Hepatocyte (in vitro differentiated cells): ENCODE data around the gene CRACR2B. TPM values are rescaled to one million over a fixed set of nuclear protein-coding genes. Genes with fewer than 3 reads are reported as not detected.

Source experiments
- DNase-seq: peaks from one replicate; pipeline ENCODE4 v3.0.0-alpha.2; 2016; ENCODE audit warnings: low spot score
- H2AFZ ChIP-seq: fragments of 200-600 bp; sonication (generic); 2 replicates; pipeline ENCODE4 v1.6.0; 2016; ENCODE audit warnings: antibody characterized with exemption, mild to moderate bottlenecking
- H3K27ac ChIP-seq: fragments of 200-600 bp; sonication (generic); 2 replicates; pipeline ENCODE4 v1.5.1; 2016; ENCODE audit warnings: mild to moderate bottlenecking
- H3K27me3 ChIP-seq: fragments of 200-600 bp; sonication (generic); 2 replicates; pipeline ENCODE4 v1.6.1; 2016
- H3K36me3 ChIP-seq: fragments of 200-600 bp; sonication (generic); replicated peaks from 2 replicates; pipeline ENCODE4 v1.5.1; 2016; ENCODE audit warnings: low read depth; ENCODE audit not compliant: insufficient read depth
- H3K4me1 ChIP-seq: fragments of 200-600 bp; sonication (generic); 2 replicates; pipeline ENCODE4 v1.5.1; 2016; ENCODE audit warnings: mild to moderate bottlenecking, moderate library complexity; ENCODE audit not compliant: insufficient read depth
- H3K4me2 ChIP-seq: fragments of 200-600 bp; sonication (generic); 2 replicates; pipeline ENCODE4 v1.6.0; 2016
- H3K4me3 ChIP-seq: fragments of 200-600 bp; sonication (generic); 2 replicates; pipeline ENCODE4 v1.5.1; 2016; ENCODE audit warnings: mild to moderate bottlenecking
- H3K79me2 ChIP-seq: fragments of 200-600 bp; sonication (generic); 2 replicates; pipeline ENCODE4 v1.6.0; 2017; ENCODE audit warnings: mild to moderate bottlenecking
- H3K9me2 ChIP-seq: fragments of 200-600 bp; sonication (generic); replicated peaks from 2 replicates; pipeline ENCODE4 v1.6.0; 2017; ENCODE audit warnings: mild to moderate bottlenecking; ENCODE audit not compliant: insufficient read depth
- H3K9me3 ChIP-seq: fragments of 200-600 bp; sonication (generic); 2 replicates; pipeline ENCODE4 v1.5.1; 2016; ENCODE audit warnings: low read depth, mild to moderate bottlenecking
- H4K20me1 ChIP-seq: fragments of 200-600 bp; sonication (generic); 2 replicates; pipeline ENCODE4 v1.6.0; 2016; ENCODE audit warnings: mild to moderate bottlenecking; ENCODE audit not compliant: insufficient read depth, poor library complexity, severe bottlenecking
- CTCF ChIP-seq: fragments of 200-600 bp; sonication (generic); IDR thresholded peaks from 2 replicates; pipeline ENCODE4 v1.5.1; 2016; ENCODE audit warnings: antibody characterized with exemption, mild to moderate bottlenecking; ENCODE audit not compliant: poor library complexity
- EZH2 ChIP-seq: fragments of 200-600 bp; sonication (generic); IDR thresholded peaks from 2 replicates; pipeline ENCODE4 v1.6.1; 2016; ENCODE audit warnings: antibody characterized with exemption, mild to moderate bottlenecking, borderline replicate concordance
- EZH2phosphoT487 ChIP-seq: fragments of 200-600 bp; sonication (generic); IDR thresholded peaks from one replicate; pipeline ENCODE4 v1.6.1; 2018; ENCODE audit warnings: antibody characterized with exemption, mild to moderate bottlenecking, low read depth, moderate library complexity; ENCODE audit not compliant: unreplicated experiment, severe bottlenecking
- WGBS: methylation state at CpG from one replicate; pipeline ENCODE4 v1.1.6; 2016; ENCODE audit warnings: low lambda C conversion rate; ENCODE audit errors: missing lambda C conversion rate; 5-methylcytosine and 5-hydroxymethylcytosine counted together
- polyA plus RNA-seq: library from polyadenylated mRNA; unstranded; fragments of >200 nt; fragmentation: Nextera tagmentation; extraction: Ambion mirVana; gene quantifications from 2 replicates; pipeline ENCODE4 v1.2.1, GENCODE V29; 2016
- total RNA-seq: library from RNA; depleted of rRNA; stranded (reverse); fragments of >200 nt; gene quantifications from 2 replicates; pipeline ENCODE4 v1.2.3, GENCODE V29; 2014

Gene CRACR2B
- total and polyA plus RNA-seq, 2 experiments from 2014 or later: 9.7 to 33.2 TPM

- Histone ChIP-seq H3K4me3 (no peak overlapping the region), H3K4me2 (peak overlapping the region; percentile 91), H3K9me3 (no peaks in the 10 kb centered on the region), H3K27me3 (peaks cover 9% of the 10 kb centered on the region), H3K27ac (no peak overlapping the region), H2AFZ (no peak overlapping the region), H3K9me2 (no peaks in the 10 kb centered on the region), H3K79me2 (peaks cover 19% of the 10 kb centered on the region), H3K36me3 (no peaks in the 10 kb centered on the region), H3K4me1 (peaks cover 24% of the 10 kb centered on the region), H4K20me1 (peaks cover 16% of the 10 kb centered on the region)
- 96% methylated on average over 19 of the region's 22 CpGs for WGBS
- TF ChIP-seq EZH2: no peak
- TF ChIP-seq CTCF: no peak
- no peak for TF ChIP-seq EZH2phosphoT487
- DNase-seq: no peak
Measured at GRCh38 chr11:821512-822371, 6.0 kb upstream of the CRACR2B start.

GRCh38 chr11:823441-824291 is 4.1 kb upstream of the CRACR2B start:
- no peaks in the 10 kb centered on the region for H3K36me3 ChIP-seq
- no peak for DNase-seq
- peaks cover 16% of the 10 kb centered on the region for H3K27me3 ChIP-seq
- H3K9me2 ChIP-seq: no peaks in the 10 kb centered on the region
- TF ChIP-seq CTCF (no peak), EZH2phosphoT487 (no peak), EZH2 (no peak)
- H3K4me3 ChIP-seq: no peak overlapping the region
- no peaks in the 10 kb centered on the region for H3K9me3 ChIP-seq
- no peak overlapping the region for H3K27ac ChIP-seq
- peaks cover 31% of the 10 kb centered on the region for H3K4me1 ChIP-seq
- 94% methylated on average over 18 of the region's 53 CpGs for WGBS
- H3K79me2 ChIP-seq: peaks cover 19% of the 10 kb centered on the region
- H2AFZ ChIP-seq: no peak overlapping the region
- H3K4me2 ChIP-seq: no peak overlapping the region
- peaks cover 16% of the 10 kb centered on the region for H4K20me1 ChIP-seq

- peaks cover 29% of the 10 kb centered on the region for H3K4me1 ChIP-seq
- no peaks in the 10 kb centered on the region for H3K9me2 ChIP-seq
- H3K27ac ChIP-seq: no peak overlapping the region
- DNase-seq: no peak
- H4K20me1 ChIP-seq: peaks cover 16% of the 10 kb centered on the region
- peaks cover 19% of the 10 kb centered on the region for H3K79me2 ChIP-seq
- H2AFZ ChIP-seq: no peak overlapping the region
- no peaks in the 10 kb centered on the region for H3K36me3 ChIP-seq
- no peak overlapping the region for H3K4me3 ChIP-seq
- no peak overlapping the region for H3K4me2 ChIP-seq
- no peaks in the 10 kb centered on the region for H3K9me3 ChIP-seq
- TF ChIP-seq CTCF (no peak), EZH2 (no peak), EZH2phosphoT487 (no peak)
- 97% methylated on average over 32 of the region's 59 CpGs for WGBS
- peaks cover 21% of the 10 kb centered on the region for H3K27me3 ChIP-seq
Measured at GRCh38 chr11:824292-824880, 3.3 kb upstream of the CRACR2B start.
